SU-DHL-6 (cell line): ENCODE data around the gene KDM4B.

Source experiments
- H2AFZ ChIP-seq: fragments of 200-600 bp; sonication (generic); 2 replicates; pipeline ENCODE4 v1.6.1; 2014; ENCODE audit warnings: low read depth, mild to moderate bottlenecking, moderate library complexity, mixed read lengths, antibody characterized with exemption, low read length; ENCODE audit not compliant: severe bottlenecking
- H3F3A ChIP-seq: fragments of 200-600 bp; shearing (Covaris generic); 2 replicates; pipeline ENCODE4 v1.6.0; 2016; ENCODE audit warnings: antibody characterized with exemption, mild to moderate bottlenecking; ENCODE audit not compliant: insufficient read depth
- H3K27ac ChIP-seq: fragments of 200-600 bp; sonication (generic); 2 replicates; pipeline ENCODE4 v1.5.1; 2016; ENCODE audit warnings: low read depth, mild to moderate bottlenecking, low read length, moderate library complexity, mixed read lengths
- H3K27me3 ChIP-seq: fragments of 200-600 bp; sonication (generic), shearing (Covaris generic); 2 replicates; pipeline ENCODE4 v1.6.0; 2014; ENCODE audit warnings: mild to moderate bottlenecking, low read length
- H3K36me3 ChIP-seq: fragments of 200-600 bp; sonication (generic); 2 replicates; pipeline ENCODE4 v1.6.1; 2014; ENCODE audit warnings: mild to moderate bottlenecking, low read length, mixed read lengths
- H3K4me2 ChIP-seq: fragments of 300-600, 200-600 bp; shearing (Covaris generic), sonication (generic); 2 replicates; pipeline ENCODE4 v1.6.0; 2014; ENCODE audit warnings: low read length, low read depth, mild to moderate bottlenecking; ENCODE audit not compliant: poor library complexity, severe bottlenecking
- H3K4me3 ChIP-seq: fragments of 200-600 bp; sonication (generic); 2 replicates; pipeline ENCODE4 v1.5.1; 2014; ENCODE audit warnings: antibody characterized with exemption, low read length, mild to moderate bottlenecking, mixed read lengths; ENCODE audit not compliant: insufficient read depth, poor library complexity, severe bottlenecking
- H3K79me2 ChIP-seq: fragments of 200-600 bp; sonication (generic); 2 replicates; pipeline ENCODE4 v1.6.1; 2014; ENCODE audit warnings: mild to moderate bottlenecking, low read length, moderate library complexity; ENCODE audit not compliant: insufficient read depth
- H3K9ac ChIP-seq: fragments of 200-600 bp; sonication (generic); 2 replicates; pipeline ENCODE4 v1.7.0; 2014; ENCODE audit warnings: mild to moderate bottlenecking, low read length
- H3K9me2 ChIP-seq: fragments of 200-600 bp; sonication (generic); replicated peaks from 2 replicates; pipeline ENCODE4 v1.6.1; 2014; ENCODE audit warnings: low read length; ENCODE audit not compliant: insufficient read depth
- H3K9me3 ChIP-seq: fragments of 200-600 bp; sonication (generic); 2 replicates; pipeline ENCODE4 v1.6.1; 2014; ENCODE audit warnings: low read length, mixed read lengths; ENCODE audit not compliant: insufficient read depth
- H4K20me1 ChIP-seq: fragments of 200-600 bp; sonication (generic); 2 replicates; pipeline ENCODE4 v1.6.1; 2014; ENCODE audit warnings: low read depth, mild to moderate bottlenecking, antibody characterized with exemption, low read length, moderate library complexity, mixed read lengths
- EZH2phosphoT487 ChIP-seq: fragments of 200-600 bp; sonication (generic), shearing (Covaris generic); conservative IDR thresholded peaks from 2 replicates; pipeline ENCODE4 v1.6.1; 2018; ENCODE audit warnings: mild to moderate bottlenecking, antibody characterized with exemption, low read length, moderate library complexity, mixed read lengths
- TF ChIP-seq, protein P1 (sequence below): fragments of 200-600 bp; sonication (generic); IDR thresholded peaks from one replicate; pipeline ENCODE4 v1.5.1; 2017; ENCODE audit warnings: antibody characterized with exemption, mild to moderate bottlenecking, low read length, moderate library complexity; ENCODE audit not compliant: insufficient read depth, poor library complexity, severe bottlenecking

KDM4B gene

DNA sequence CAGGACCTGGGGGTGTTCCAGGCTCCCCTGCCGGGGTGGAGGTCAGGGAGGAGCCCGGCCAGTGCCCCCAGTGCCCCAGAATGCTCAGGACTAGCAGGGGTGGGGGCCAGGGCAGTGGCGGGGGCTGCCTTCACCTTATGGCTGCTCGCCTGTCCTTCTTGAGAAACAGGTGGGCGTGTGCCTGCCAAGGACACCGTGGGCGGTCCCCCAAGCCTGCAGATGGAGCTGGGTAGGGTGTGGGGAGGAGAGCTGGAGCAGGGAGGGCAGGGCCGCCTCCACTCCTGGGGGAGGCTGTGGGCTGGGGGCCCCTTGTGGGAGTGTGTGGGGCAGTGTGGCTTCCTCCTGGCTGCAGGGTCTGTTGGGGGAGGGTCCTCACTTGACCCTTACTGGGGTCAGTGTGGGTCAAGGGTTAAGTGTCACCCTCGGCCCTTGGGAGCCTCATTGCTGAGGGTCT lies 160.1 kb downstream of the KDM4B start:
- H3K4me3 ChIP-seq: no peak overlapping the region
- H3K36me3 ChIP-seq: no peaks in the 10 kb centered on the region
- no peak overlapping the region for H2AFZ ChIP-seq
- H3K27ac ChIP-seq: peak overlapping the region; percentile 94
- H3K9ac ChIP-seq: peak overlapping the region; percentile 64; the same call in 1 of the 2 replicates
- no peaks in the 10 kb centered on the region for H3K79me2 ChIP-seq
- H3K9me3 ChIP-seq: no peaks in the 10 kb centered on the region
- no peaks in the 10 kb centered on the region for H4K20me1 ChIP-seq
- TF ChIP-seq, protein P1, sequence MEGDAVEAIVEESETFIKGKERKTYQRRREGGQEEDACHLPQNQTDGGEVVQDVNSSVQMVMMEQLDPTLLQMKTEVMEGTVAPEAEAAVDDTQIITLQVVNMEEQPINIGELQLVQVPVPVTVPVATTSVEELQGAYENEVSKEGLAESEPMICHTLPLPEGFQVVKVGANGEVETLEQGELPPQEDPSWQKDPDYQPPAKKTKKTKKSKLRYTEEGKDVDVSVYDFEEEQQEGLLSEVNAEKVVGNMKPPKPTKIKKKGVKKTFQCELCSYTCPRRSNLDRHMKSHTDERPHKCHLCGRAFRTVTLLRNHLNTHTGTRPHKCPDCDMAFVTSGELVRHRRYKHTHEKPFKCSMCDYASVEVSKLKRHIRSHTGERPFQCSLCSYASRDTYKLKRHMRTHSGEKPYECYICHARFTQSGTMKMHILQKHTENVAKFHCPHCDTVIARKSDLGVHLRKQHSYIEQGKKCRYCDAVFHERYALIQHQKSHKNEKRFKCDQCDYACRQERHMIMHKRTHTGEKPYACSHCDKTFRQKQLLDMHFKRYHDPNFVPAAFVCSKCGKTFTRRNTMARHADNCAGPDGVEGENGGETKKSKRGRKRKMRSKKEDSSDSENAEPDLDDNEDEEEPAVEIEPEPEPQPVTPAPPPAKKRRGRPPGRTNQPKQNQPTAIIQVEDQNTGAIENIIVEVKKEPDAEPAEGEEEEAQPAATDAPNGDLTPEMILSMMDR: no peak
- no peak for TF ChIP-seq EZH2phosphoT487
- H3K27me3 ChIP-seq: no peaks in the 10 kb centered on the region
- no peaks in the 10 kb centered on the region for H3K9me2 ChIP-seq
- H3F3A ChIP-seq: peaks cover 15% of the 10 kb centered on the region
- peak overlapping the region; percentile 66 for H3K4me2 ChIP-seq

DNA sequence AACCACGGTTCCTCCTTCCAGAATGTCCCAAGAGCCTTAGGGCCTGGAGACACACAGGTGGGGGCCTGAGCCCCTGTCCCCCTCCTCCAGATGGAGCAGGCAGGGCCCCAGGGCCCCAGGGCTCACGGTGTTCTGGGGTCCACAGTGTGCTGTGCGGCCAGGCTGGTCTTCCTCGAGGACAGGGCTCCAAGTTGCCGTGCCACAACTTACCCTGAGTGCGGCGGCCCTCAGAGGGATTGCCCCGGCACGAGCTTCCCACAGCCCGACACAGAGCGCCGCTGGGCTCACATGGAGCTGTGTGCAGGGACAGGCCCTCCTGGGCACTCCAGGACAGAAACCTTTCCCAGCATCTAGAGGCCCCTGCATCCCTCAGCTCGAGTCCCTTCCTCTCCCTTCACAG lies 160.8 kb downstream of the KDM4B start:
- no peaks in the 10 kb centered on the region for H3K9me3 ChIP-seq
- no peak overlapping the region for H2AFZ ChIP-seq
- H3K27me3 ChIP-seq: no peaks in the 10 kb centered on the region
- TF ChIP-seq EZH2phosphoT487: no peak
- H4K20me1 ChIP-seq: no peaks in the 10 kb centered on the region
- peak overlapping the region; percentile 94 for H3K27ac ChIP-seq
- no peaks in the 10 kb centered on the region for H3K9me2 ChIP-seq
- no peaks in the 10 kb centered on the region for H3K79me2 ChIP-seq
- H3K9ac ChIP-seq: peak overlapping the region; percentile 64
- H3K4me2 ChIP-seq: peak overlapping the region; percentile 66
- H3F3A ChIP-seq: peaks cover 15% of the 10 kb centered on the region
- H3K4me3 ChIP-seq: no peak overlapping the region
- H3K36me3 ChIP-seq: no peaks in the 10 kb centered on the region

- H3K4me2 ChIP-seq: peak overlapping the region; percentile 66
- H3K9ac ChIP-seq: peak overlapping the region; percentile 64
- H3K9me3 ChIP-seq: no peaks in the 10 kb centered on the region
- peak overlapping the region; percentile 94 for H3K27ac ChIP-seq
- H3K36me3 ChIP-seq: no peaks in the 10 kb centered on the region
- no peak overlapping the region for H2AFZ ChIP-seq
- H3K27me3 ChIP-seq: no peaks in the 10 kb centered on the region
- TF ChIP-seq, protein P1: no peak
- no peak for TF ChIP-seq EZH2phosphoT487
- H3K4me3 ChIP-seq: peak overlapping the region; percentile 0
- H3K79me2 ChIP-seq: no peaks in the 10 kb centered on the region
- no peaks in the 10 kb centered on the region for H3K9me2 ChIP-seq
- peaks cover 15% of the 10 kb centered on the region for H3F3A ChIP-seq
- H4K20me1 ChIP-seq: no peaks in the 10 kb centered on the region
Observed at GRCh38 chr19:5130371-5131030, 161.6 kb downstream of the KDM4B start.

DNA sequence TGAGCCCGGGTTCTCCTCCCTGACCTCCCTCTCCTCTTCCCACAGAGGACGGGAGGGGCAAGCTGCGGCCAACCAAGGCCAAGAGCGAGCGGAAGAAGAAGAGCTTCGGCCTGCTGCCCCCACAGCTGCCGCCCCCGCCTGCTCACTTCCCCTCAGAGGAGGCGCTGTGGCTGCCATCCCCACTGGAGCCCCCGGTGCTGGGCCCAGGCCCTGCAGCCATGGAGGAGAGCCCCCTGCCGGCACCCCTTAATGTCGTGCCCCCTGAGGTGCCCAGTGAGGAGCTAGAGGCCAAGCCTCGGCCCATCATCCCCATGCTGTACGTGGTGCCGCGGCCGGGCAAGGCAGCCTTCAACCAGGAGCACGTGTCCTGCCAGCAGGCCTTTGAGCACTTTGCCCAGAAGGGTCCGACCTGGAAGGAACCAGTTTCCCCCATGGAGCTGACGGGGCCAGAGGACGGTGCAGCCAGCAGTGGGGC lies 162.2 kb downstream of the KDM4B start:
- Histone ChIP-seq H3K79me2 (no peaks in the 10 kb centered on the region), H3K9ac (peak overlapping the region; percentile 64), H3K4me2 (peak overlapping the region; percentile 66), H3K27me3 (no peaks in the 10 kb centered on the region), H3K9me2 (no peaks in the 10 kb centered on the region), H4K20me1 (no peaks in the 10 kb centered on the region), H2AFZ (no peak overlapping the region), H3K27ac (peak overlapping the region; percentile 94), H3K4me3 (no peak overlapping the region), H3F3A (peaks cover 15% of the 10 kb centered on the region), H3K36me3 (no peaks in the 10 kb centered on the region), H3K9me3 (no peaks in the 10 kb centered on the region)
- TF ChIP-seq EZH2phosphoT487: no peak
- TF ChIP-seq, protein P1: peak; percentile 70
